Lower leg skin (tissue), 3 donors: ENCODE measurements around the gene PYGO1.

Experiments used
- CTCF ChIP-seq, 3 donors: fragments of 450-650 bp; IDR thresholded peaks; one replicate each; pipeline ENCODE4 v1.5.1; 2016; ENCODE audit warnings: antibody characterized with exemption in 3 of 3, mild to moderate bottlenecking in 3 of 3, moderate library complexity in 2 of 3
- POLR2A ChIP-seq, 2 donors: fragments of 450-650 bp; IDR thresholded peaks; one replicate each; pipeline ENCODE4 v1.6.1; 2016 to 2017; ENCODE audit warnings: antibody characterized with exemption in 2 of 2, mild to moderate bottlenecking in 1 of 2, moderate library complexity in 1 of 2

- TF ChIP-seq CTCF (IDR thresholded peaks at IDR 0.05) (no peak), POLR2A (IDR thresholded peaks at IDR 0.05) (no peak)
These were observed 650 bp downstream of the PYGO1 start for GRCh38 chr15:55587321-55588069.
